ENCODE measurements around the gene ISCU. TPM values are rescaled to one million over a fixed set of nuclear protein-coding genes. Genes with fewer than 3 reads are reported as not detected.

ISCU gene
- total RNA-seq, 1 donor from 2014 or later, result 136 TPM

DNA sequence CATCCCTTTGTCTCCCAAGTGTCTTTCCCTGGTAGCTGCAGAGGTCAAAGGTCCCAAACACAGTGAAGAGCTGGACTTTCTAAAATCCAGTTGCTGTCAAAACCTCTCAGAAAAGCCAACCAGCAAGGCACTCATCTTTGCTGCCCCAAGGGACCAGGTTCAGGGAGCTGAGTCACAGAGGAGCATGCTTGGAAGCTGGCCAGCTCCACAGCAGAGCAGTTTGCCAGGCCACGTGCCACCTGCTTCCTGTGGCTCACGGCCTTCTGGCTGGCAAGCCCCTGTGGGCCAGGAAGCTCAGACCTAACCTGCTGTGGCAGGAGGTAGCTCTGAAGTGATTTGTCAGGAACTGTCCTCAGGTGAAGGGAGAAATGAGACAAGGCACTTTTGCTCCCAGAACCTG, 3.6 kb downstream of the ISCU start:
- intact Hi-C loops (cut with DNase I), result no loop called here
- peaks cover 0 to 18% of the 10 kb centered on the region in 2 donors for H3K4me1 ChIP-seq
- peak; percentile 47 to 84 for DNase-seq (ENCODE audit: low spot score in 2 of 2)
- no peaks in the 10 kb centered on the region for H3K27me3 ChIP-seq
- H3K9me3 ChIP-seq, result no peaks in the 10 kb centered on the region
- TF ChIP-seq, protein P1, sequence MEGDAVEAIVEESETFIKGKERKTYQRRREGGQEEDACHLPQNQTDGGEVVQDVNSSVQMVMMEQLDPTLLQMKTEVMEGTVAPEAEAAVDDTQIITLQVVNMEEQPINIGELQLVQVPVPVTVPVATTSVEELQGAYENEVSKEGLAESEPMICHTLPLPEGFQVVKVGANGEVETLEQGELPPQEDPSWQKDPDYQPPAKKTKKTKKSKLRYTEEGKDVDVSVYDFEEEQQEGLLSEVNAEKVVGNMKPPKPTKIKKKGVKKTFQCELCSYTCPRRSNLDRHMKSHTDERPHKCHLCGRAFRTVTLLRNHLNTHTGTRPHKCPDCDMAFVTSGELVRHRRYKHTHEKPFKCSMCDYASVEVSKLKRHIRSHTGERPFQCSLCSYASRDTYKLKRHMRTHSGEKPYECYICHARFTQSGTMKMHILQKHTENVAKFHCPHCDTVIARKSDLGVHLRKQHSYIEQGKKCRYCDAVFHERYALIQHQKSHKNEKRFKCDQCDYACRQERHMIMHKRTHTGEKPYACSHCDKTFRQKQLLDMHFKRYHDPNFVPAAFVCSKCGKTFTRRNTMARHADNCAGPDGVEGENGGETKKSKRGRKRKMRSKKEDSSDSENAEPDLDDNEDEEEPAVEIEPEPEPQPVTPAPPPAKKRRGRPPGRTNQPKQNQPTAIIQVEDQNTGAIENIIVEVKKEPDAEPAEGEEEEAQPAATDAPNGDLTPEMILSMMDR (IDR thresholded peaks at IDR 0.05), result no peak
- peak overlapping the region; percentile 61 for H3K27ac ChIP-seq
- no peak overlapping the region for H3K4me3 ChIP-seq
- peaks cover 44 to 52% of the 10 kb centered on the region in 2 donors for H3K36me3 ChIP-seq

DNA sequence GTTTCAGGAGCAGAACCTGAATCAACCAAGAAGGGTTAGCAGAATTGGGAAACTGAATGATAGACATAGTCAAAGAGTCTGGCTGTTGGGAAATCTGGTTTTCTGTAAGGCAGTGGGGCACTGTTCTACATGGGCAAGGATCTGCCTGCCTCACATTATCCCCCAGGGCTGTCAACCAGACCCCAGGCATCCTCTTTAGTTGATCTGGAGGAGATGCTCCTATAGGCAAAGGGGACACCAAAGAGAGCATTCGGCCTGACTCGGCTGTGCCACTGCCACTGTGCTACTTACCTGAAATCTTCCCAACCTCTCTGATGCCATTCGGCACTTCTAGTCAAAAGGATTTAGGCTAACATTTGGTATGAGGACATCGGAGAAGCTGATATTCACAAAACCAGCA, 4.1 kb downstream of the ISCU start:
- peak in 1 of 2 donors; percentile 42 for DNase-seq (ENCODE audit: low spot score in 2 of 2)
- Histone ChIP-seq H3K4me3 (no peak overlapping the region), H3K27ac (peak overlapping the region; percentile 61), H3K27me3 (no peaks in the 10 kb centered on the region), H3K36me3 (peaks cover 44 to 52% of the 10 kb centered on the region in 2 donors), H3K4me1 (peaks cover 0 to 18% of the 10 kb centered on the region in 2 donors), H3K9me3 (no peaks in the 10 kb centered on the region)
- TF ChIP-seq, protein P1 (IDR thresholded peaks at IDR 0.05), result no peak
- intact Hi-C loops (cut with DNase I), result no loop called here

DNA sequence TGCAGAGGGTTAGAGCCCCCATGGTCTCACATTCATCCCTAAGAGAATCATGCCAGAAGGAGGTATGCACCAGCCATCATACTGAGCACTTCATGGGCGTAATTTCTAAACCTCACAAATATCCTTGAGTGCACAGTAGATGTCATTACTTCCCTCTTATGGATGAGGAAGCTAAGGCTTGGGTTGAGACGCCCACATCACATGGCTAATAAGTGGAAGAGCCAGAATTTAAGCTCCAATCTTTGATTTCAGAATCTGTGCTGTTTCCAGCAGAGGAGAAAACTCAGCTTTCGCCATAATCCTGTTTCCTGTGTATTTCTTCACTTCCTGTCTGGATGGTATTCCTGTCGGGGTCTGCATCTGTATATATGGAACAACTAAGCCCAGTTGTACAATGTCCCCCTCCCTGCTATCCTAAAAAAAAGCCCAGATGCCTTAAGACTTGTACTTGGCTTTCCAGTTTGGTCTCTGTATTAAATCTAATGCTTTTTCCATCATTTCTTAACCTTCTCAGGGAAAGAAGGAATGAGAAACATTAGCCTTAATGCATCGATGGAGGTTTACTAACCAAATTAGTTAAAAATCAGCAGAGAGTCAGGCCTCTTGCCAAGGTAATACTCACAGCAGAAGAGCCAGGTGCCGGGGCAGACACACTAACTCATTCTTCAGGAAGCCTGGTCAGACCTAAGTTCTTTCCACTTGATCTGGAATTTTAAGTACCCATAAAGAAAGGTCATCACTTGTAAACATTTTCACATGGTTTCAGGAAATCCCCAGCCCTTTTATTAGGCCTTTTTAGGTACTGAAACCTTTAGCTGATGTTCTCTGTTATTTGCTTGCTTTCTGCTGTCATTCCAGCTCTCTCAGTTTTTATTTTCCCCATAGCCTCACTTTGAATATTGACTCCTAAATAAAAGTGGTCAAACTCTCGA, 5.3 kb downstream of the ISCU start:
- TF ChIP-seq, protein P1 (IDR thresholded peaks at IDR 0.05), result no peak
- Histone ChIP-seq H3K4me3 (no peak overlapping the region), H3K27ac (no peak overlapping the region), H3K4me1 (peaks cover 0 to 14% of the 10 kb centered on the region in 2 donors), H3K27me3 (no peaks in the 10 kb centered on the region), H3K9me3 (no peaks in the 10 kb centered on the region), H3K36me3 (peaks cover 44 to 52% of the 10 kb centered on the region in 2 donors)
- DNase-seq (ENCODE audit: low spot score in 2 of 2), result peak in 1 of 2 donors; percentile 56
- intact Hi-C loops (cut with DNase I), result no loop called here

DNA sequence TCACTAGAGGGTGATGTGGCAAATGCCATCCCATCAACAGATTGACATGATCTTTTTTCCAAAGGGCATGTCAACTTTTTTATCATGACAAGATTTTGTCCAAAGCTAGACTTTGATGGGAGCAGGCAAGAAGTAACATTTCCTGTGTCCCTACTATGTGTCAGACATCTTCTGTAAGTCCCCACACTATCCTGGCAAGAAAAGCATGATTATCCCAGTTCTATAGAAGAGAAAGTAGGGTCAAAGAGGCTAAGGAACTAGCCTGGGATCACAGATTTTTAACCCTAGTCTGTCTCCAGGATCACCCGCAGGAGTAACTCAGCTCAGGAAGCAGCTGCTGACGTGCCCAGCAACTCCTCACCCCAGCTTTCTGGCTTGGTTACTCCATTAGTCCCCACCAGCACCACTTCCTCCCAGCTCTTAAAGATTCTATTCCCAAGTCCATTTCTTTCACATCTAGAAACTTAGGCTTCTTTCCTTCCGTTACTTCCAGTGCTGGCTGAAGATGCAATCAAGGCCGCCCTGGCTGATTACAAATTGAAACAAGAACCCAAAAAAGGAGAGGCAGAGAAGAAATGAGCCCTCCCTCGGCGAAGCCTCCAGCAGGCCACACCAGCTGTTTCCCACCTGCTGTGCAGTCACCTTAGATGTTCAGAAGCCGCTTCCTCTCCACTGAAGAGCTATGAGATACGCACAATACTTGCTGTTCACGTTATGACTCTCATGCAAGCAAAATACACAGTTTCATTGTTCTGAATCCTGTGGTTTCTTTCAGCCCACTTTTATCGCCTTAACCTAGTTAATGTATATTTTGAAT, 6.2 kb downstream of the ISCU start:
- Histone ChIP-seq H3K27ac (no peak overlapping the region), H3K36me3 (peaks cover 44 to 52% of the 10 kb centered on the region in 2 donors), H3K4me1 (peaks cover 0 to 14% of the 10 kb centered on the region in 2 donors), H3K4me3 (no peak overlapping the region), H3K9me3 (no peaks in the 10 kb centered on the region), H3K27me3 (no peaks in the 10 kb centered on the region)
- TF ChIP-seq, protein P1 (IDR thresholded peaks at IDR 0.05), result no peak
- DNase-seq (ENCODE audit: low spot score in 2 of 2), result peak in 1 of 2 donors; percentile 39
- intact Hi-C loops (cut with DNase I), result no loop called here

DNA sequence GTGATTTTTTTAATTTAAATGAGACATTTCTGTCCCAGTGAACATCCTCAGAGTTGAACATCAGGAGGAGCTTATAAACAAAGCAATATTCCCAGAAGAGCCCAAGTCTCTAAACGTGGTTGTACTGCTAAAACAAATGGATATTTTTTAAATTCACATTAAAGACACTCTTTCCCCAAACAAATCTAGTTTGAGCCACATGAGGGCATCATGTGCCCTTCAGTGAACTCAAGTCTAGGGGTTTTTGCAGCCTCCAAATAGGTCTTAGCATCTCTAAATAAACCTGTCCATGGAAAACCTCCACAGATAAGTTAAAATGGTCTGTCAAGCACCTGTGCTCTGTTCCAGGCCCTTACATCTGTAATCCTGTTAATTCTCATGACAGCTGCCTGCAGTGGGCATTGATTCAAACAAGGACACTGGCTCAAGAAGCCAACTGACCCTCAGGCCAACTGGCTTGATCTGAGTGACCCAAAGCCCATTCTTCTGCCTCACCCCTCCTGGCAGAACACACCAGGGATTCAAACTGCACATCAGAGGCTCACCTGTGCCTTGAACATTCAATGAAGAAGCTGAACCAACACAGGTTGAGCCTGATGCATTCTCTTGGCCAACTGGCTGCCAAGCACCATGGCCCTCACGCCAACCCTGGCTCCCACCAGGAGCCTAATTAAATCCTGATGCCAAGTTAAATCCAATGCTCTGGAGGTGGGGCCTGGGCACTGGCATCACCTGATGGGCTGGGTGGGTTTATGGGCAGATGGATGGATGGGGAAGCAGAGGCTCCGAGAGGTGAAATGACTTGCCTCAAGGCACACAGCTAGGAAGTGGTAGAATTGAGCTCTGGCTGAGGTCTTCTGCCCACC, 8.6 kb downstream of the ISCU start:
- intact Hi-C loops (cut with DNase I), result no loop called here
- DNase-seq (ENCODE audit: low spot score in 2 of 2), result peak in 1 of 2 donors; percentile 31

More for the DNA sequence above, 8.6 kb downstream of the ISCU start:
- Histone ChIP-seq H3K36me3 (peaks cover 33 to 39% of the 10 kb centered on the region in 2 donors), H3K4me1 (peaks cover 0 to 4% of the 10 kb centered on the region in 2 donors), H3K27me3 (no peaks in the 10 kb centered on the region), H3K9me3 (no peaks in the 10 kb centered on the region), H3K27ac (no peak overlapping the region), H3K4me3 (no peak overlapping the region)
- TF ChIP-seq, protein P1 (IDR thresholded peaks at IDR 0.05), result peak in 1 of 3 experiments; percentile 20
